Measurements from ENCODE around the gene C19orf81. TPM values are rescaled to one million over a fixed set of nuclear protein-coding genes. Genes with fewer than 3 reads are reported as not detected.

C19orf81 gene
- polyA plus RNA-seq, 1 donor (not counting 4 experiments of a cell fraction or from before 2014, with no cell fraction given): not detected

DNA sequence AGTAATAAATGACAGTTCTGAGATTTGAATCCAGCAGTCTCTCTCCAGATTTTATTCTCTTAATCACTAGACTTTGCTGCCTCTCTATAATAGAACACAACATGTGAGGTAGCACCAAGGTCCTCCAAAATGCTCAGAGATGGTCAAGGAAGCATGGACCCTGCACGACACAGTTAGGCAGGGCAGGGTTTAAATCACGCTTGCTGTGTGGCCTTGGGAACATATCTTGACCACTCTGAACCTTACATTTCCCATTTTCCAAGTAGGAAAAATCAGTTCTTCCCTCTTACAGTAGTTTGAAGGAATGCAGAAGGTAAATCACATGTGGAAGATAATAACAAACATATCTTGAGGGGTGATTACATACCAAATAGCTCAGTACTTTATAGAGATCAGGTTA, 15.9 kb upstream of the C19orf81 start:
- Histone ChIP-seq H3K9me1 (ENCODE audit: control insufficient read depth, extremely low read depth, insufficient read depth, low read length) (no peaks in the 10 kb centered on the region), H3K4me3 (ENCODE audit: control insufficient read depth in 2 of 3, extremely low read depth in 1 of 3, insufficient read depth in 2 of 3, low read depth in 1 of 3, low read length in 3 of 3) (no peak overlapping the region), H3K4me1 (ENCODE audit: control insufficient read depth, extremely low read depth, insufficient read depth, low read length) (no peaks in the 10 kb centered on the region), H4K20me1 (ENCODE audit: control insufficient read depth, extremely low read depth, insufficient read depth, low read length) (no peaks in the 10 kb centered on the region), H3K36me3 (ENCODE audit: control insufficient read depth in 2 of 2, extremely low read depth in 1 of 2, insufficient read depth in 2 of 2, low read length in 2 of 2) (no peaks in the 10 kb centered on the region), H3K9me3 (ENCODE audit: control insufficient read depth, low read depth, low read length) (peaks cover 9% of the 10 kb centered on the region), H3K79me2 (ENCODE audit: control insufficient read depth, insufficient read depth, low read length) (no peaks in the 10 kb centered on the region), H3K27ac (ENCODE audit: control insufficient read depth, insufficient read depth, low read length) (no peak overlapping the region), H3K27me3 (ENCODE audit: control insufficient read depth, extremely low read depth, insufficient read depth, low read length) (peaks cover 12% of the 10 kb centered on the region), H3K9ac (ENCODE audit: control insufficient read depth, extremely low read depth, insufficient read depth, low read length) (no peak overlapping the region), H3K4me2 (ENCODE audit: control insufficient read depth, extremely low read depth, insufficient read depth, low read depth, low read length) (no peak overlapping the region), H2AFZ (ENCODE audit: control insufficient read depth, low read length) (no peak overlapping the region)
- DNase-seq (ENCODE audit: low read depth, low spot score) (no peak), FAIRE-seq (no peak)
- TF ChIP-seq EZH2 (IDR thresholded peaks at IDR 0.05; ENCODE audit: low read length): no peak
- dilution Hi-C loops (cut with MboI; ENCODE audit: extremely low pct_ligation_motif_present, low sequenced_read_pairs): no loop called here

DNA sequence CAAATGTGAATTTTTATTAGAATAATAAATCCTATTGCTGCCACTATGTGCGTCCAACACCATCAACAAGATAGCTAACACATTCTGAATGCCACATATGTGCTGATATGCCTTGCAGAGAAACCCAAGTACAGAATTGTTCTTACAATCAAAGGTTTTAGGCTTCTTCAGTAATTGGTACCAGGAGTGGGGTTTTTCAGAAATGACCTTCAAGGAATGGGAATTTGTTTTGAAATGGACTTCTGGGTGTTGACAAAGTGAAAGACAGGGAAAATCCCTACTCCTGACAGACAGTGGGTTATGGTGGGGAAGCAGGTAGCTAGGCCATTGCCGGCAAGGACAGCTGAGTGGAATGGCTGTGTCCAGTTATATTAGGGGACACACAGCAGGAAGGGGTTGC, 15.3 kb upstream of the C19orf81 start:
- dilution Hi-C loops (cut with MboI; ENCODE audit: extremely low pct_ligation_motif_present, low sequenced_read_pairs): no loop called here
- no peak overlapping the region for H3K27ac ChIP-seq (ENCODE audit: control insufficient read depth, insufficient read depth, low read length)
- H3K9me1 ChIP-seq (ENCODE audit: control insufficient read depth, extremely low read depth, insufficient read depth, low read length): no peaks in the 10 kb centered on the region
- H2AFZ ChIP-seq (ENCODE audit: control insufficient read depth, low read length): no peak overlapping the region
- H3K4me1 ChIP-seq (ENCODE audit: control insufficient read depth, extremely low read depth, insufficient read depth, low read length): no peaks in the 10 kb centered on the region
- TF ChIP-seq EZH2 (IDR thresholded peaks at IDR 0.05; ENCODE audit: low read length): no peak
- no peak for TF ChIP-seq CTCF (optimal IDR thresholded peaks at IDR 0.05 in 1 of 3, IDR thresholded peaks at IDR 0.05 in 1 of 3, conservative IDR thresholded peaks at IDR 0.05 in 1 of 3; ENCODE audit: extremely low read depth in 1 of 3, insufficient read depth in 2 of 3, low read length in 3 of 3)
- H4K20me1 ChIP-seq (ENCODE audit: control insufficient read depth, extremely low read depth, insufficient read depth, low read length): no peaks in the 10 kb centered on the region
- no peaks in the 10 kb centered on the region for H3K79me2 ChIP-seq (ENCODE audit: control insufficient read depth, insufficient read depth, low read length)
- peaks cover 19% of the 10 kb centered on the region for H3K27me3 ChIP-seq (ENCODE audit: control insufficient read depth, extremely low read depth, insufficient read depth, low read length)
- H3K4me2 ChIP-seq (ENCODE audit: control insufficient read depth, extremely low read depth, insufficient read depth, low read depth, low read length): no peak overlapping the region
- DNase-seq (ENCODE audit: low read depth, low spot score) (no peak), FAIRE-seq (no peak)
- H3K9me3 ChIP-seq (ENCODE audit: control insufficient read depth, low read depth, low read length): peaks cover 9% of the 10 kb centered on the region
- H3K4me3 ChIP-seq (ENCODE audit: control insufficient read depth in 2 of 3, extremely low read depth in 1 of 3, insufficient read depth in 2 of 3, low read depth in 1 of 3, low read length in 3 of 3): no peak overlapping the region
- H3K9ac ChIP-seq (ENCODE audit: control insufficient read depth, extremely low read depth, insufficient read depth, low read length): no peak overlapping the region
- no peaks in the 10 kb centered on the region for H3K36me3 ChIP-seq (ENCODE audit: control insufficient read depth in 2 of 2, extremely low read depth in 1 of 2, insufficient read depth in 2 of 2, low read length in 2 of 2)
